ACC112 (cell line): ENCODE data around the gene PIGM.

Source experiments
- H2AFZ ChIP-seq: fragments of 200-600 bp; sonication (generic); one replicate; pipeline ENCODE4 v1.6.0; 2017; ENCODE audit warnings: antibody characterized with exemption, low read length; ENCODE audit not compliant: unreplicated experiment
- H3K27ac ChIP-seq: fragments of 200-600 bp; sonication (generic); 2 replicates; pipeline ENCODE4 v1.5.1; 2014; ENCODE audit warnings: low read depth, mild to moderate bottlenecking, antibody characterized with exemption, low read length, moderate library complexity
- H3K27me3 ChIP-seq: fragments of 200-600 bp; sonication (generic); 2 replicates; pipeline ENCODE4 v1.6.1; 2014; ENCODE audit warnings: mild to moderate bottlenecking, antibody characterized with exemption, low read length, moderate library complexity, mixed read lengths; ENCODE audit not compliant: insufficient read depth
- H3K36me3 ChIP-seq: fragments of 200-600 bp; sonication (generic); 2 replicates; pipeline ENCODE4 v1.6.1; 2016; ENCODE audit warnings: mild to moderate bottlenecking, antibody characterized with exemption, low read length, moderate library complexity, mixed read lengths; ENCODE audit not compliant: insufficient read depth
- H3K4me1 ChIP-seq: fragments of 200-600 bp; sonication (generic); one replicate; pipeline ENCODE4 v1.6.1; 2016; ENCODE audit warnings: low read length, mixed read lengths; ENCODE audit not compliant: insufficient read depth, unreplicated experiment, control insufficient read depth
- H3K4me3 ChIP-seq: fragments of 200-600 bp; sonication (generic); 2 replicates; pipeline ENCODE4 v1.5.1; 2014; ENCODE audit warnings: mild to moderate bottlenecking, low read depth, low read length
- H3K79me2 ChIP-seq: fragments of 200-600 bp; sonication (generic); one replicate; pipeline ENCODE4 v1.6.0; 2016; ENCODE audit warnings: low read length; ENCODE audit not compliant: control insufficient read depth, unreplicated experiment, insufficient read depth

Gene PIGM

DNA sequence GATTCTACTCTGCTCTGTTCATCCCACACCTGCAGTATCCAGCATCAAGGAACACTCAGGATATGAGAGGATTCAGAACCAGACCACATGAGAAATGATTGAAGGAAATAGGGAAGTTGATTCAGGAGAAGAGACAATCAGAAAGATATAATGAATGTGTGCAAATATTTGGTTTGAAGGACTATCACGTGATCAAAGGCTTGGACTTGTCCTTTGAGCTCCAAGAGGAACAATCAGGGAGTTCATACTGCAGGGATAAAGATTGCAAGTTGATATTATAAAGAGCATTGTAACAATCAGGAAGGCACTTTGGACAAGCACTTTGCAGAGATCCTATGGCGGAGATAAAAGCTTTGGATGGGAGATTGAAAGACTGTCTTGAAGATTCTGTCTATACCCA lies 13.9 kb upstream of the PIGM start:
- peaks cover 37% of the 10 kb centered on the region for H3K27me3 ChIP-seq
- H3K4me1 ChIP-seq = no peaks in the 10 kb centered on the region

DNA sequence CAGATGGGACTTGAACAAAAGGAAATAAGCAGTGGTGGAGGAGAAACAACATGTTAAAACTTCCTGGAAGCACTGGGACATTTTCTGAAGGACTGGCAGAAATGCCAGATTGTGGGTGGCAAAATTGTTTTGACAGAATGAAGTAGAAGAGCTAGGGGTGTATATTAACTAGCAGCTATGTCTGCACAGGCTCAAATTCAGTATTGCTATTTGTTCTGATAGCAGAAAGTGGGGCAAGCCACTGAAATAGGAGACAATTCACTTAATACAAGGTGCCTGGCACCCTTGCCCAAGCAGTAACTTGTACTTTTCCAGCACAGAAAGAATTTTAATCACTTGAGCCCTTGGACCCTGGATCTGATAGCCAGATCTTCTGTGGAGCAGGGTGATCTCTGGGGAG lies 11.8 kb upstream of the PIGM start:
- Histone ChIP-seq H3K4me3 (no peak overlapping the region), H3K79me2 (no peaks in the 10 kb centered on the region), H3K36me3 (no peaks in the 10 kb centered on the region), H3K27me3 (peaks cover 33% of the 10 kb centered on the region), H2AFZ (no peak overlapping the region), H3K27ac (no peak overlapping the region), H3K4me1 (no peaks in the 10 kb centered on the region)

More for the DNA sequence above, 13.9 kb upstream of the PIGM start:
- no peaks in the 10 kb centered on the region for H3K79me2 ChIP-seq
- no peak overlapping the region for H3K27ac ChIP-seq
- H2AFZ ChIP-seq = no peak overlapping the region
- no peak overlapping the region for H3K4me3 ChIP-seq
- no peaks in the 10 kb centered on the region for H3K36me3 ChIP-seq

DNA sequence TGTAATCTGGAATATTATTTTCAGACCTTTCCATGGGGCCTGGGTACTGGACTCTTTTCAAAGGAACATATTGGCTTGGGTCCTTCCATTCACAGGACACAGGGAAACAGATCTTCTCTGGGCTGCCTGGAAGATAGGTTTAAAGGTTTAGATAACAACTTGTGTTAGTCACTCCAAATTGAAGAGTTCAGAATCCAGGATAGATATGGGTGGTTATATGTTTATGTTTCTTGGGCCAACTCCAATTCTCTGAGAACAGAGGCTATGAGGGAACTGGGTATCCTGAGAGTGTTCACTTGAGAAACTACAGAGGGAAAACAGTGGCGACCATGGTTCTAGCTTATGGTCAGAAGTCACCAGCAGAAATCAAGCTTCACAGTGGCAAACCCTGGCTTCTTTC lies 8.7 kb upstream of the PIGM start:
- Histone ChIP-seq H3K27me3 (peaks cover 19% of the 10 kb centered on the region), H3K4me1 (no peaks in the 10 kb centered on the region), H3K79me2 (no peaks in the 10 kb centered on the region), H3K4me3 (no peak overlapping the region), H3K36me3 (no peaks in the 10 kb centered on the region), H2AFZ (no peak overlapping the region), H3K27ac (no peak overlapping the region)

DNA sequence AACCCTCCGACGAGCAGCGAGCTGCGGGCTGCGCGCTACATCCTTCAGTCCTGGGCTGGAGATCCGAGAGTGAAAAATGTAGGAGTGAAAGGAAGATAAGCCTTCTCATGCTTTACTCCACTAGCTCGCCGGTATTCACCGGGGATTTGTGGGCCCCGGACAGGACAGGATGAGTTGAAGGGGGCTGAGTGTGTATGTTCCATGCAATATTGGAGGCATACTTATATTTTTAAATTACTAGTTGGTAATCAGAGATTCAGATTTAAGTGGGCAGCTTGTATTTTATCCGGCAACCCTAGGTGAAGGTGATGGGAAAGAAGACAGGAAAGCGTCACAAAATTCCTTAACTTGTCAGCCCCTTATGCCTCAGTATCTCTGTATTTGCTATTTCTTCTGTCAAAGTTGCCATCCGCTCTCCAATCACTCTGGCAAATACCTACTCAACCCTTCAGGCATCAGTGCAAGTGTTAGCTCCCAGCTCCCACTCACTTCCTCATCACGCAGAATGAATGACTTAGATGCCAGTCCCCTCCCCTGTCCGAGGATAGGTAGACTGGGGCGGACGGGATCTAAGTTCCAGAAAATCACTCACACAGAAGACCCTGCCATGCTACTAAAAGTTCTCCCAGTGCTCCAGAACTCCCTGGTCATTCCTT lies 503 bp upstream of the PIGM start:
- Histone ChIP-seq H3K4me3 (peak overlapping the region; percentile 86), H3K27ac (no peak overlapping the region), H3K4me1 (peaks cover 13% of the 10 kb centered on the region), H3K36me3 (no peaks in the 10 kb centered on the region), H2AFZ (peak overlapping the region; percentile 91), H3K27me3 (no peaks in the 10 kb centered on the region), H3K79me2 (no peaks in the 10 kb centered on the region)

DNA sequence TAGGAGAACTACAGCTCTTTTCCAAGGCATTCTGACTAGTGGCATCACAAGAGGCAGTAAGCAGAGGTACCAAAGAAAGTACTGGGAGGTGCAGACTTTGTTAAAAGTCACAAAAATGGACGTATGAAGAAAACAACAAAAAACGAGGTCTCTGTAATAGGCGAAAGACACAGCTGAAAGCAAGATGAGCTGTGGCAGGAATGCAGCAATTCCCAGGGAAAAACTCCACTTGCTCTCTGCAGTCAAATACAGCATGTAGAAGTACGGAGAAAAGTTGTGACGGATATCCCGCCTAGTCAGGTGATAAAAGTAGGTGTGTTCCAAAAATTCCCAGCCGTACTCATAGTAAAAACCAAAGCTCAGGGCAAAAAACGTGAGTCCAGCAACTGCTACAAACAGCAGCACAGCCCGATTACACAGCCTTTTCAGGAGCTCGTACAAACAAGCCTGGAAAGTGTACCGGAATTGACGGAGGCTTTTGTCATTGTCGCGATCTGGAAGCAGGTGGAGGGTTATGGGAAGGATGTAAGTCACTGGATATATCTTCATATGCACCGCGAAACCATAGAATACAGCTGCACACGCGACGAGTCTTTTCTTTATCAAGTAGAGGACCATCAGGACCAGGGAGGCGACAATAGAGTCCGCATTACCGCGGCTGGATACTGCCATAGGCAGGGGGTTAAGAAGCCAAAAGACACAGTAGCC lies 979 bp downstream of the PIGM start:
- Histone ChIP-seq H3K27me3 (no peaks in the 10 kb centered on the region), H2AFZ (peak overlapping the region; percentile 80), H3K36me3 (no peaks in the 10 kb centered on the region), H3K27ac (no peak overlapping the region), H3K4me1 (peaks cover 13% of the 10 kb centered on the region), H3K4me3 (peak overlapping the region; percentile 86), H3K79me2 (no peaks in the 10 kb centered on the region)

DNA sequence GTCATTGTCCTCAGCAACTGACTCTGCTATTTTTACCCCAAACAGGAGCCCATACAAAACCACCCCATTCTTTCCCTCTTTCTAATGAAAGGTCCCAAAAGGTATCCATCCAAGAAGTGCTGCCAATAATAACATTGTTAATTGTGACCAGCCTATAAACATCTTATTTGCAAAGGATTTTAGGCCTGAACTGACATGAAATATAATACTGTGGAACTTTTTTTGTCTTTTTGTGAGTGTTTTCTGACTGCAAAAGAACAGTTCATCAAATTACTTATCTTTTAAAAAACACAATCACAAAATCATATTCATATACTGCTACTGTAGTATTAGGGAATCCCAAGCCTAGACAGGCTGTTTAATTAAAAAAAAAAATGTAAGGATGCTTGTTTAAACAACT lies 3.4 kb downstream of the PIGM start:
- Histone ChIP-seq H2AFZ (no peak overlapping the region), H3K4me1 (peaks cover 13% of the 10 kb centered on the region), H3K36me3 (no peaks in the 10 kb centered on the region), H3K27ac (no peak overlapping the region), H3K79me2 (no peaks in the 10 kb centered on the region), H3K4me3 (no peak overlapping the region), H3K27me3 (no peaks in the 10 kb centered on the region)

DNA sequence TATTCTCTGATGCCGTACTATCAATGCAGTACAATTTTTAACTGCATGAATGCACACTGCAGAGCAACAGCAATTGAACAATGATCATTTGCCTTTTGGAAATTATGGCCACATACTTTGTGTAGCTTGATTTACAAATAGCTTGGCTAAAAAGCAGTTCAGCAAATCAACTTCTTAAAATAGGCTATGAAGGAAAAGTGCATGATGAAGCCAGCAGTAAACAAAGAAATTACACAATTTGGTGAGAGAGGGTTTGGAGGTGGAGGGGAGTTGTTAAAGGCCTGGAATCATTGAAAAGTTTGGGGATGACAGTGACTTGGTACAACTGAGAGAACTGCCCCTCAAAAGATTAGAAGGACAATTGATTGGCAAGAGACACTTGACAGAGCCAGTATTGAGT lies 6.5 kb downstream of the PIGM start:
- no peak overlapping the region for H3K27ac ChIP-seq
- H3K4me3 ChIP-seq = no peak overlapping the region
- H3K79me2 ChIP-seq = no peaks in the 10 kb centered on the region
- no peaks in the 10 kb centered on the region for H3K36me3 ChIP-seq
- H2AFZ ChIP-seq = no peak overlapping the region
- H3K27me3 ChIP-seq = no peaks in the 10 kb centered on the region
- peaks cover under 1% of the 10 kb centered on the region for H3K4me1 ChIP-seq

DNA sequence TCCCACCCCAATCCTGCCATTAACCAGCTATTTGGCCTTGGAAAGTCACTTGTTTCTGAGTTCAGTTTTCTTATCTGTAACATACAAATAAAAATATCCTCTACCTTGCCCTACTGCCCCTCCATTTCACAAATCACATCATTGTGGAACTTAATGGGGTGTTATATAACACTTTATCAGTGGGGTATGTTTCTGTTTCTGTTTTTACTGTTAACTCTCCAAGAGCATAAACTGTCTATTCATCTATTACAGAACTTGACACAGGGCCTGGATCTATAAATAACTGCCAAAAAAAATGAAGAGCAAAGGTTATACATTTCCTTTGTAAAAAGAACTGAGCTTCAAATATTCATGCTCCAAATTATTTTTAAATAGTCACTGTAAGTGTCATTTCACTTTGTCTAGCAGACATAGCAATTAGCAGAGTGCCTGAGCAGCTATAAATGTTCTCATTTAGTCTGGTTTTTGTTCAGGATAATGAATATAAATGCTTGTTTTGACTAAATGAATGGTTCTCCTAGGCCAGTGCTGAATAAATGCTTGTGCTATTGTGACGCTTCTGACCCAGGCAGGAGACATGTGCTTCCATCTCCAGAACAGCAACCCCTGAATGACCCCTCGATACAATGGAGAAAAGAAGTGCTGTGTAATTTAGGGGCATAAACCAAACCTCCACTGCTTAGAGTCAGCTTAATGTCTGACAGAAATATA lies 7.4 kb downstream of the PIGM start:
- no peak overlapping the region for H2AFZ ChIP-seq
- peaks cover under 1% of the 10 kb centered on the region for H3K4me1 ChIP-seq
- no peak overlapping the region for H3K4me3 ChIP-seq
- no peak overlapping the region for H3K27ac ChIP-seq
- H3K79me2 ChIP-seq = no peaks in the 10 kb centered on the region
- H3K36me3 ChIP-seq = no peaks in the 10 kb centered on the region
- no peaks in the 10 kb centered on the region for H3K27me3 ChIP-seq

DNA sequence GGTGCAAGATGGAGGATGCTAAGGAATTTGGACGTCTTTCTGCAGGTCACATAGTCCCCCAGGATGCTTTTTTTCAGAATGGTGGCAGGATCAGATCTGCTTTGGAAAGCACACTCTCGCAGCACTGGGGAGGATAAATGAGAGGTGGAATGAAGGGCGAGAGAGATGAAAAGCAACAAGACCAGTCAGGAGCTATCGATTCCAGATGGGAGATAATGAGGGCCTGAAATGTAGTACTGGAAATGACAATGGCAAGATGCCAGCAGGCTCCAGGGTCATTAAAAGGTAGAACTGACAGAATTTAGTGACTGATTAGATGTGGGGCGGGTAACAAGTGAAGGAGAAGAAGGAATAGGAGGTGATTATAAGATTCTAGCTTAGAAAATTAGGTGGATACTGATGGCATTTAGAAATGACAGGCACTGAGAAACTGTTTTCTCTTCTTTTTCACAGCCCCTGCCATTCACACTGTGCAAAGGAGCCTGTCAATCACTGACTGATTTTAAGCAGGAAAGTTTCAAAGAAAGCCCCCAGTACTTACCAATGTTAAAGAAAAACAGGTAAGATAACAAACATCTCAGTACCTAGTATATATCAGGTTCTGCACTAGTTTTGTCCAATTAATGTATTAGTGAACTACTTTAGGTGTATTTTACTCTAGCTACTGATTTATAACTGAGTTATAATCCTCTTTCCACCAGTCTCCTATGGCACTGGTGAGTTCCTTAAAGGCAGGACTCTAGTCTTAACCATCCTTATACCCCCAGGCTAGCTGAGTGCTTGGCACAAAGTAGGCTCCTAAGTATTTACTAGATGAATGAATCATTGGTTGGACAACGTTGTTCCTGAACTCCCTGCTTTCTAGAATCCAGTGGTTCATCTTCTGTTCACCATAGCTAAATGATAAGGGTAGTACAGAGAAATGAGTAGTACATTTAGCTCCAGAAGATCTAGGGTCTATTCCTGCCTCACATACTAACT lies 9.2 kb downstream of the PIGM start:
- Histone ChIP-seq H2AFZ (no peak overlapping the region), H3K4me1 (peaks cover 9% of the 10 kb centered on the region), H3K27ac (no peak overlapping the region), H3K36me3 (no peaks in the 10 kb centered on the region), H3K27me3 (0 out of 2 replicates have a peak, but pooled peaks cover 3% of the 10 kb centered on the region), H3K4me3 (no peak overlapping the region), H3K79me2 (no peaks in the 10 kb centered on the region)

DNA sequence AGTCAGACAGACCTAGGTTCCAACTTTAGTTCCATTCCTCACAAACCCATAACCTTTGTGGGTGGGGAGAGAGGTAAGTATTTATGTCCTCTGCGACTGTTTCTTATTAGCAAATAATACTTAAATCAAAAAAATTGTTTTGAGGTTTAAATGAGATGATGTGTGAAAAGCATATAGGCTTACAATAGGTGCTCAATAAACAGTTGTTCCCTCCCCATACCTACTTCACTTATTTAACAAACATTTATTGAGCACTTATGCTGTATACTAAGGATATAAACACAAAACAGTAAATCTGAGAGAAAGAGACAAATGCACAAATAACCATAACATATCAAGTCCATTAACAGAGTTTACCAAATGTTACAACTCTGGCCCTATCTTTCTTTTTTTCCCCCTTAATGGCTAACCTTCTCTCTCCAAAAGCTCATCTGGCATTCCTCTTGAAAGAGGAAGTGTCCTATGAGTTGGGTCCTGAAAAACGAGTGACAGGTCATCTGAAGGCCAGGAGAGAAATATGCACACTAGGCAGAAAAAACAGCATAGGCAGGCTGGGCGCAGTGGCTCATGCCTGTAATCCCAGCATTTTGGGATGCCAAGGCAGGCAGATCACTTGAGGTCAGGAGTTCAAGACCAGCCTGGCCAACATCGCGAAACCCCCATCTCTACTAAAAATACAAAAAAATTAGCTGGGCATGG lies 10.3 kb downstream of the PIGM start:
- Histone ChIP-seq H3K79me2 (no peaks in the 10 kb centered on the region), H3K4me1 (peaks cover 9% of the 10 kb centered on the region), H3K27ac (no peak overlapping the region), H3K4me3 (no peak overlapping the region), H2AFZ (no peak overlapping the region), H3K36me3 (no peaks in the 10 kb centered on the region), H3K27me3 (0 out of 2 replicates have a peak, but pooled peaks cover 3% of the 10 kb centered on the region)
